ENCODE measurements around the gene MUC5B. TPM values are rescaled to one million over a fixed set of nuclear protein-coding genes. Genes with fewer than 3 reads are reported as not detected.

Gene MUC5B
- total and polyA plus RNA-seq, 2 donors (not counting 1 experiment from before 2014, with no cell fraction given): not detected

- H4K20me1 ChIP-seq (ENCODE audit: control insufficient read depth, insufficient read depth, low read length, poor library complexity, severe bottlenecking): peaks cover 51% of the 10 kb centered on the region
- TF ChIP-seq EZH2 (IDR thresholded peaks at IDR 0.05; ENCODE audit: borderline replicate concordance, insufficient read depth, low read depth, low read length, poor library complexity, severe bottlenecking): no peak
- no peak for TF ChIP-seq CTCF (IDR thresholded peaks at IDR 0.05)
- H3K4me1 Mint-ChIP-seq: peaks cover 60% of the 10 kb centered on the region
- peaks cover 53% of the 10 kb centered on the region for H3K79me2 ChIP-seq (ENCODE audit: control insufficient read depth, insufficient read depth, low read length)
- ChIA-PET CTCF (interaction anchor here (0.8 to 4.8 kb wide), 6 partner anchors 12 to 266 kb away, joined by 3 to 31 read pairs (median 3); partner anchors contain the start of gene BRSK2), POLR2A (interaction anchor here (1.7 kb wide), 1 partner anchor 75 kb away, joined by 15 read pairs; no protein-coding TSS in a partner anchor)
- no peaks in the 10 kb centered on the region for H3K27me3 Mint-ChIP-seq
- H3K4me3 ChIP-seq (ENCODE audit: control extremely low read depth in 1 of 5, extremely low read depth in 1 of 5, insufficient read depth in 1 of 5, low read depth in 2 of 5, low read length in 4 of 5): peak overlapping the region in 4 of 5 experiments; percentile 57 to 71 (median 67)
- peak overlapping the region; percentile 27 to 87 for H3K27ac ChIP-seq (ENCODE audit: low read length in 2 of 2)
- peak overlapping the region; percentile 72 for H3K9ac ChIP-seq (ENCODE audit: low read length)
- peak overlapping the region; percentile 83 for H3K4me3 Mint-ChIP-seq
- H3K27me3 ChIP-seq (replicated peaks in 1 of 4; ENCODE audit: control extremely low read depth in 1 of 4, control insufficient read depth in 3 of 4, insufficient read depth in 4 of 4, low read length in 3 of 4): no peaks in the 10 kb centered on the region
- intact Hi-C loops (cut with micrococcal nuclease): loop anchor here (1.0 to 5.0 kb wide), 5 partner anchors 27 to 772 kb away; partner anchors contain the start of genes BRSK2, HRAS and LRRC56
- H3K27ac Mint-ChIP-seq: peak overlapping the region; percentile 94
- no peak for DNase-seq
- peak overlapping the region; percentile 91 for H3K4me2 ChIP-seq (replicated peaks; ENCODE audit: low read depth, low read length, poor library complexity, severe bottlenecking)
- H3K4me1 ChIP-seq (ENCODE audit: control insufficient read depth in 2 of 2, insufficient read depth in 2 of 2, low read length in 2 of 2): peaks cover 48 to 53% of the 10 kb centered on the region in 2 donors
- WGBS (ENCODE audit: insufficient coverage): 2% methylated on average over 58 of the region's 58 CpGs
- peak overlapping the region; percentile 68 for H2AFZ ChIP-seq (ENCODE audit: insufficient read depth, low read depth, low read length, poor library complexity, severe bottlenecking)
- no peaks in the 10 kb centered on the region for H3K9me3 Mint-ChIP-seq (ENCODE audit: insufficient read depth)
- peak; percentile 31 for ATAC-seq (ENCODE audit: low read depth)
- peaks cover 0 to 16% (median 13%) of the 10 kb centered on the region in 3 donors for H3K9me3 ChIP-seq (ENCODE audit: control extremely low read depth in 1 of 3, control insufficient read depth in 2 of 3, insufficient read depth in 1 of 3, low read length in 2 of 3)
- H3K36me3 ChIP-seq (replicated peaks in 1 of 2; ENCODE audit: control extremely low read depth in 1 of 2, control insufficient read depth in 1 of 2, extremely low read depth in 1 of 2, insufficient read depth in 2 of 2, low read length in 1 of 2): peaks cover 0 to 11% of the 10 kb centered on the region in 2 experiments
These were observed 86.1 kb downstream of the MUC5B start for GRCh38 chr11:1308743-1309497.

Data from B cell (primary cell).